ENCODE data around the gene PPM1E.
"Not testable (repeated sequence)": the region's sequence is repeated elsewhere in the genome, so short reads cannot be mapped to it uniquely, and the experiment has no call there.

Gene PPM1E

GRCh38 chr17:58755577-58756245 is at the start of gene PPM1E:
PPM1E (plus strand) TSS chr17:58755854.
- DNase-seq, result no peak

GRCh38 chr17:58706351-58707140 is 49.1 kb upstream of the PPM1E start:
- no peak for DNase-seq

GRCh38 chr17:58710948-58711552 is 44.6 kb upstream of the PPM1E start:
- DNase-seq, result peak; percentile 49

- DNase-seq, result no peak
These were observed 33.4 kb upstream of the PPM1E start for GRCh38 chr17:58722274-58722673.

- no peak for DNase-seq
These were observed 33.0 kb upstream of the PPM1E start for GRCh38 chr17:58722696-58723095.

- DNase-seq, result no peak
These were observed 26.9 kb upstream of the PPM1E start for GRCh38 chr17:58728798-58729197.

- no peak for DNase-seq
These were observed 24.7 kb upstream of the PPM1E start for GRCh38 chr17:58730937-58731336.

GRCh38 chr17:58734040-58734439 is 21.6 kb upstream of the PPM1E start:
- no peak for DNase-seq

- no peak for DNase-seq
These were observed 20.8 kb upstream of the PPM1E start for GRCh38 chr17:58734811-58735210.

- DNase-seq, result no peak
These were observed 14.5 kb upstream of the PPM1E start for GRCh38 chr17:58741121-58741625.

GRCh38 chr17:58747674-58748073 is 8.0 kb upstream of the PPM1E start:
- no peak for DNase-seq

- not testable (repeated sequence) for DNase-seq
These were observed 6.0 kb upstream of the PPM1E start for GRCh38 chr17:58749627-58750026.

GRCh38 chr17:58753026-58753425 is 2.6 kb upstream of the PPM1E start:
- no peak for DNase-seq

GRCh38 chr17:58755269-58755576 is 431 bp upstream of the PPM1E start:
- DNase-seq, result no peak

- no peak for DNase-seq
These were observed 850 bp downstream of the PPM1E start for GRCh38 chr17:58756246-58757161.

GRCh38 chr17:58757162-58757613 is 1.5 kb downstream of the PPM1E start:
- DNase-seq, result no peak

GRCh38 chr17:58758890-58759289 is 3.2 kb downstream of the PPM1E start:
- no peak for DNase-seq

- DNase-seq, result no peak
These were observed 3.9 kb downstream of the PPM1E start for GRCh38 chr17:58759522-58759921.

- DNase-seq, result no peak
These were observed 4.6 kb downstream of the PPM1E start for GRCh38 chr17:58760248-58760647.

GRCh38 chr17:58763263-58763662 is 7.6 kb downstream of the PPM1E start:
- DNase-seq, result no peak

- no peak for DNase-seq
These were observed 8.7 kb downstream of the PPM1E start for GRCh38 chr17:58764373-58764772.

- not testable (repeated sequence) for DNase-seq
These were observed 22.8 kb downstream of the PPM1E start for GRCh38 chr17:58778482-58778881.

GRCh38 chr17:58779446-58779845 is 23.8 kb downstream of the PPM1E start:
- no peak for DNase-seq

Data from kidney glomerular epithelial cell (primary cell).